HL-60 (cell line): ENCODE data around the gene LRRC4C.

Experiments
- DNase-seq, 2 experiments: peaks; one replicate each; pipeline ENCODE4 v3.0.0-alpha.2; 2010 to 2020; ENCODE audit warnings: low read depth in 1 of 2, low spot score in 1 of 2
- H3K27ac ChIP-seq: fragments of 250-450 bp; sonication (Bioruptor Pico); replicated peaks from 2 replicates; pipeline ENCODE4 v1.5.1; 2020; ENCODE audit warnings: mild to moderate bottlenecking, moderate library complexity
- H3K27me3 ChIP-seq: fragments of 250-450 bp; sonication (Bioruptor Pico); 2 replicates; pipeline ENCODE4 v1.5.1; 2021; ENCODE audit warnings: mild to moderate bottlenecking, moderate library complexity; ENCODE audit not compliant: insufficient read depth, poor library complexity, severe bottlenecking
- H3K4me3 ChIP-seq: replicated peaks from 2 replicates; pipeline ENCODE4 v1.5.1; 2011; ENCODE audit warnings: mild to moderate bottlenecking, control low read depth, low read length; ENCODE audit not compliant: insufficient read depth
- CTCF ChIP-seq: IDR thresholded peaks from one replicate; pipeline ENCODE4 v1.5.1; 2011; ENCODE audit warnings: low read length, control low read depth, inconsistent platforms; ENCODE audit not compliant: insufficient read depth
- GABPA ChIP-seq: IDR thresholded peaks from 2 replicates; pipeline ENCODE4 v1.6.1; 2012; ENCODE audit warnings: low read depth
- POLR2AphosphoS5 ChIP-seq: IDR thresholded peaks from 2 replicates; pipeline ENCODE4 v1.6.1; 2012; ENCODE audit warnings: low read depth
- REST ChIP-seq: IDR thresholded peaks from 2 replicates; pipeline ENCODE4 v1.6.1; 2012; ENCODE audit warnings: low read depth; ENCODE audit not compliant: insufficient replicate concordance
- SPI1 ChIP-seq: IDR thresholded peaks from 2 replicates; pipeline ENCODE4 v1.6.1; 2012; ENCODE audit warnings: low read depth, mild to moderate bottlenecking, borderline replicate concordance

Gene LRRC4C

GRCh38 chr11:41053894-41054293 lies 405.6 kb downstream of the LRRC4C start:
- no peak for TF ChIP-seq POLR2AphosphoS5
- H3K27ac ChIP-seq: no peak overlapping the region
- DNase-seq: no peak
- H3K4me3 ChIP-seq: no peak overlapping the region
- H3K27me3 ChIP-seq: no peaks in the 10 kb centered on the region

GRCh38 chr11:41051919-41052635 lies 407.4 kb downstream of the LRRC4C start:
- Histone ChIP-seq H3K4me3 (no peak overlapping the region), H3K27me3 (no peaks in the 10 kb centered on the region), H3K27ac (no peak overlapping the region)
- TF ChIP-seq GABPA (no peak), POLR2AphosphoS5 (no peak), REST (no peak), CTCF (no peak), SPI1 (no peak)
- DNase-seq: no peak

- H3K27me3 ChIP-seq: no peaks in the 10 kb centered on the region
- no peak for TF ChIP-seq GABPA
- no peak for TF ChIP-seq SPI1
- no peak for TF ChIP-seq POLR2AphosphoS5
- no peak for TF ChIP-seq CTCF
- no peak for TF ChIP-seq REST
- no peak overlapping the region for H3K4me3 ChIP-seq
- DNase-seq: no peak
- H3K27ac ChIP-seq: no peak overlapping the region
Observed at GRCh38 chr11:41050791-41051190, 408.7 kb downstream of the LRRC4C start.

GRCh38 chr11:41047229-41047628 lies 412.2 kb downstream of the LRRC4C start:
- no peaks in the 10 kb centered on the region for H3K27me3 ChIP-seq
- no peak overlapping the region for H3K4me3 ChIP-seq
- TF ChIP-seq CTCF (no peak), SPI1 (no peak), GABPA (no peak), REST (no peak), POLR2AphosphoS5 (no peak)
- no peak for DNase-seq
- no peak overlapping the region for H3K27ac ChIP-seq
